B cell (primary cell): ENCODE data around the gene KLHL1. TPM values are rescaled to one million over a fixed set of nuclear protein-coding genes. Genes with fewer than 3 reads are reported as not detected.

Experiments used
- ATAC-seq: fragments of 200-7000 bp; cut with Tn5 transposase; one replicate; pipeline ENCODE4 v1.10.0; 2021; ENCODE audit warnings: low read depth, mild to moderate bottlenecking, moderate number of reproducible peaks, moderate library complexity
- CTCF ChIA-PET: fragments of 350-600 bp; sonication (Branson Sonifier 250); formaldehyde crosslinking; loops from one replicate; lab custom pipeline; 2021; ENCODE audit warnings: antibody characterized with exemption, inconsistent platforms; lab: Charles Lee
- POLR2A ChIA-PET: fragments of 350-600 bp; sonication (Branson Sonifier 250); formaldehyde crosslinking; loops from one replicate; lab custom pipeline; 2021; ENCODE audit warnings: antibody characterized with exemption; lab: Charles Lee
- DNase-seq: peaks from one replicate; pipeline ENCODE4 v3.0.0; 2013
- H2AFZ ChIP-seq: 2 replicates; pipeline ENCODE4 v1.6.1; 2012; ENCODE audit warnings: mild to moderate bottlenecking, low read depth, low read length; ENCODE audit not compliant: insufficient read depth, poor library complexity, severe bottlenecking
- H3K27ac ChIP-seq, 2 donors: 1 replicate in 1 of 2; 2 replicates in 1 of 2; pipeline ENCODE4 v1.5.1; 2012 to 2013; ENCODE audit warnings: low read length in 2 of 2, mild to moderate bottlenecking in 2 of 2, moderate library complexity in 1 of 2
- H3K27me3 ChIP-seq, 4 experiments: fragments of 200-600 bp in 1 of 4; sonication (generic) in 1 of 4; replicated peaks in 1 of 4; 1 replicate in 2 of 4; 2 replicates in 2 of 4; pipeline versions ENCODE4 v1.6.1 to v1.7.0; 2013 to 2016; ENCODE audit warnings: low read length in 3 of 4, mild to moderate bottlenecking in 2 of 4, mixed read lengths in 1 of 4, moderate library complexity in 1 of 4; ENCODE audit not compliant: insufficient read depth in 4 of 4, control insufficient read depth in 3 of 4; ENCODE audit errors: control extremely low read depth in 1 of 4
- H3K36me3 ChIP-seq, 2 experiments: replicated peaks in 1 of 2; 1 replicate in 1 of 2; 2 replicates in 1 of 2; pipeline versions ENCODE4 v1.6.1 to v1.7.1; 2013; ENCODE audit warnings: low read length in 1 of 2; ENCODE audit not compliant: insufficient read depth in 2 of 2, control insufficient read depth in 1 of 2; ENCODE audit errors: control extremely low read depth in 1 of 2, extremely low read depth in 1 of 2
- H3K4me1 ChIP-seq, 2 donors: fragments of 200-600 bp in 1 of 2; sonication (generic) in 1 of 2; 1 replicate in 1 of 2; 2 replicates in 1 of 2; pipeline versions ENCODE4 v1.5.1 to v1.6.1; 2013 to 2017; ENCODE audit warnings: low read length in 2 of 2; ENCODE audit not compliant: control insufficient read depth in 2 of 2, insufficient read depth in 2 of 2
- H3K4me2 ChIP-seq: replicated peaks from 2 replicates; pipeline ENCODE3; 2012; ENCODE audit warnings: mild to moderate bottlenecking, low read depth, low read length; ENCODE audit not compliant: poor library complexity, severe bottlenecking
- H3K4me3 ChIP-seq, 5 experiments: fragments of 200-600 bp in 1 of 5; sonication (generic) in 1 of 5; 1 replicate in 3 of 5; 2 replicates in 2 of 5; pipeline versions ENCODE4 v1.5.1 to v1.7.0; 2011 to 2016; ENCODE audit warnings: low read length in 4 of 5, mild to moderate bottlenecking in 4 of 5, low read depth in 2 of 5, control low read depth in 1 of 5, moderate library complexity in 1 of 5; ENCODE audit not compliant: insufficient read depth in 1 of 5; ENCODE audit errors: control extremely low read depth in 1 of 5, extremely low read depth in 1 of 5
- H3K79me2 ChIP-seq: fragments of 200-600 bp; sonication (generic); one replicate; pipeline ENCODE4 v1.6.0; 2016; ENCODE audit warnings: low read length; ENCODE audit not compliant: control insufficient read depth, insufficient read depth
- H3K9ac ChIP-seq: fragments of 200-600 bp; sonication (generic); 2 replicates; pipeline ENCODE4 v1.6.1; 2017; ENCODE audit warnings: mild to moderate bottlenecking, low read length, moderate library complexity
- H3K9me3 ChIP-seq, 3 donors: one replicate each; pipeline versions ENCODE4 v1.6.1 to v1.7.1; 2013; ENCODE audit warnings: low read length in 2 of 3; ENCODE audit not compliant: control insufficient read depth in 2 of 3, insufficient read depth in 1 of 3; ENCODE audit errors: control extremely low read depth in 1 of 3
- H4K20me1 ChIP-seq: 2 replicates; pipeline ENCODE4 v1.6.0; 2012; ENCODE audit warnings: mild to moderate bottlenecking, low read length; ENCODE audit not compliant: insufficient read depth, control insufficient read depth, poor library complexity, severe bottlenecking
- H3K27ac Mint-ChIP-seq: one replicate; pipeline ENCODE4 v1.8.0; 2021; ENCODE audit warnings: mixed read lengths
- H3K27me3 Mint-ChIP-seq: one replicate; pipeline ENCODE4 v1.8.0; 2021; ENCODE audit warnings: mixed read lengths
- H3K4me1 Mint-ChIP-seq: one replicate; pipeline ENCODE4 v1.8.0; 2021; ENCODE audit warnings: mixed read lengths
- H3K4me3 Mint-ChIP-seq: one replicate; pipeline ENCODE4 v1.8.0; 2021; ENCODE audit warnings: mixed read lengths
- H3K9me3 Mint-ChIP-seq: one replicate; pipeline ENCODE4 v1.8.0; 2022; ENCODE audit warnings: mixed read lengths; ENCODE audit not compliant: insufficient read depth
- EZH2 ChIP-seq: IDR thresholded peaks from 2 replicates; pipeline ENCODE4 v1.6.1; 2012; ENCODE audit warnings: borderline replicate concordance, low read depth, mild to moderate bottlenecking, moderate library complexity, low read length; ENCODE audit not compliant: insufficient read depth, poor library complexity, severe bottlenecking
- WGBS: methylation state at CpG from one replicate; pipeline ENCODE4 v1.1.5; 2013; ENCODE audit warnings: missing lambda C conversion rate; ENCODE audit not compliant: insufficient coverage; 5-methylcytosine and 5-hydroxymethylcytosine counted together
- intact Hi-C: fragments of 100-400 bp; cut with micrococcal nuclease; formaldehyde crosslinking; loops from one replicate; pipeline ENCODE4 v1.10.0; 2022
- polyA plus RNA-seq: library from polyadenylated mRNA; depleted of rRNA; stranded (reverse); fragments of >200 nt; gene quantifications from 2 replicates; pipeline ENCODE4 v1.2.3, GENCODE V29; 2012
- total RNA-seq, 2 donors: library from RNA; stranded (reverse); fragments of 120-200 nt in 1 of 2; gene quantifications; 1 replicate in 1 of 2; 2 replicates in 1 of 2; pipeline versions ENCODE4 v1.2.3 to v1.2.4, GENCODE V29; 2013 to 2022
- TF ChIP-seq, protein P1 (sequence below): fragments of 200-600 bp; IDR thresholded peaks from one replicate; pipeline ENCODE4 v1.8.0; 2022; ENCODE audit warnings: antibody characterized with exemption, mild to moderate bottlenecking

KLHL1 gene
- total and polyA plus RNA-seq, 2 donors (not counting 1 experiment from before 2014, with no cell fraction given), result not detected

DNA sequence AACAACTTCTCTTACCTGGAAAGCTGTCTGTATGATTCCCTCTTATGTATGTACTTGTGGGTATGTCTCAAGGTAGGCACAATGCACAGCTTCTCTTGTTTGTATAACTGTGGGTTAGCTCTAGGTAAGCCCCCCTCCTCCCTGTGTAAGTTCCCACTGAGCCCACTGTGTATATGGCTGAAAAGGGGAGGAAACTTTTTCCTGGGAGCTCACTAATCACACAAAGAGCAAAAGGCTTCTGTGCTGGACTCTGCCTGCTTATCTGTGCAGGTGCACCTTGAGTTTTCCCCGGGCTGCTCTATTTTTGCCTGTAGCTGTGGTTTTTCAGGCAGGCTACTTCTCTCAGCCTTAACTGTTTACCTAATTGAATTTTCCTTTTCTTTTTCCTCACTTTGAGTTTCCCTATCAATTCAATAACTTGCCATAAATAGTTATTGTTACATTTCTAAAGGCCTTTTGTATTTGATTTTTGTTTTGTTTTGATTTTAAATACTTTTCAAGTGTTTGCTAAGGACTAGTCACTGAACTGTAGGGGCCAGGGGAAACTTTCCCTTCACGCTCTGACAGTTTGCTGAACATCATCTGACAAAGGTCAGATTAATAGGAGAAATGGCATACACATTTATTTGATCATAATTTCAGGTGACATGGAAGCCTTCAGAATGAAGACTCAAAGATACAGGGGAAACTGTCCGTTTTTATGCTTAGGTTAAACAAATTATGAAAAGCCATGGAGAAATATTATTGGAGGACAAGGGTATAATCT lies 424.1 kb downstream of the KLHL1 start:
- CTCF ChIA-PET, result no interaction called here
- Histone ChIP-seq H3K4me3 (no peak overlapping the region), H2AFZ (no peak overlapping the region), H3K36me3 (no peaks in the 10 kb centered on the region), H3K4me2 (no peak overlapping the region), H3K9me3 (no peaks in the 10 kb centered on the region), H4K20me1 (no peaks in the 10 kb centered on the region), H3K79me2 (no peaks in the 10 kb centered on the region), H3K27ac (no peak overlapping the region), H3K9ac (no peak overlapping the region), H3K4me1 (no peaks in the 10 kb centered on the region), H3K27me3 (no peaks in the 10 kb centered on the region)
- TF ChIP-seq, protein P1, sequence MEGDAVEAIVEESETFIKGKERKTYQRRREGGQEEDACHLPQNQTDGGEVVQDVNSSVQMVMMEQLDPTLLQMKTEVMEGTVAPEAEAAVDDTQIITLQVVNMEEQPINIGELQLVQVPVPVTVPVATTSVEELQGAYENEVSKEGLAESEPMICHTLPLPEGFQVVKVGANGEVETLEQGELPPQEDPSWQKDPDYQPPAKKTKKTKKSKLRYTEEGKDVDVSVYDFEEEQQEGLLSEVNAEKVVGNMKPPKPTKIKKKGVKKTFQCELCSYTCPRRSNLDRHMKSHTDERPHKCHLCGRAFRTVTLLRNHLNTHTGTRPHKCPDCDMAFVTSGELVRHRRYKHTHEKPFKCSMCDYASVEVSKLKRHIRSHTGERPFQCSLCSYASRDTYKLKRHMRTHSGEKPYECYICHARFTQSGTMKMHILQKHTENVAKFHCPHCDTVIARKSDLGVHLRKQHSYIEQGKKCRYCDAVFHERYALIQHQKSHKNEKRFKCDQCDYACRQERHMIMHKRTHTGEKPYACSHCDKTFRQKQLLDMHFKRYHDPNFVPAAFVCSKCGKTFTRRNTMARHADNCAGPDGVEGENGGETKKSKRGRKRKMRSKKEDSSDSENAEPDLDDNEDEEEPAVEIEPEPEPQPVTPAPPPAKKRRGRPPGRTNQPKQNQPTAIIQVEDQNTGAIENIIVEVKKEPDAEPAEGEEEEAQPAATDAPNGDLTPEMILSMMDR, result no peak
- TF ChIP-seq EZH2, result no peak
- intact Hi-C loops, result no loop called here
- DNase-seq, result no peak
- no peaks in the 10 kb centered on the region for H3K27me3 Mint-ChIP-seq
- no peak overlapping the region for H3K4me3 Mint-ChIP-seq
- no peak for ATAC-seq
- H3K9me3 Mint-ChIP-seq, result peaks cover 2% of the 10 kb centered on the region
- POLR2A ChIA-PET, result no interaction called here
- 19% methylated on average over 2 of the region's 3 CpGs for WGBS
- no peak overlapping the region for H3K27ac Mint-ChIP-seq
- H3K4me1 Mint-ChIP-seq, result no peaks in the 10 kb centered on the region

DNA sequence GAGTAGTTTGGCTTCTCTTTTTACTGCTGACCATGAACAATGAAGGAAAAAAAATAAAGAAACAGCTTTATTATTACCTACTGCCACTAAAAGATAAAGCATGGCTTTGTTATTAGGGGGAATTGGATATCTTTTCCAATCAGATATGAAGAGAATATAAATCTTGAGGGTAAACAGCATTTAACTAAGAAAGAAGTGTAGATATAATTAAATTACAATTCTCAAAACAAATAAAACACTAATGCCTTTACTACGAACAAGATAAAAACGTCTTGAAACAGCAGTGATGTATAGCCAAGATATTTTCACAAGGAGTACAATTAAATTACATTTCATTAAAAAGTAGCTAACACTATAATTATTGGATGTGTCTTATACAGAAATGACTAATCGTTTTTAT lies 426.5 kb downstream of the KLHL1 start:
- WGBS, result no CpG with 5 or more reads among the region's 3 CpGs
- H3K27me3 Mint-ChIP-seq, result no peaks in the 10 kb centered on the region
- no peak overlapping the region for H3K27ac ChIP-seq

More for the DNA sequence above, 426.5 kb downstream of the KLHL1 start:
- DNase-seq, result no peak
- CTCF ChIA-PET, result no interaction called here
- POLR2A ChIA-PET, result no interaction called here
- Mint-ChIP-seq H3K4me1 (no peaks in the 10 kb centered on the region), H3K9me3 (peaks cover 5% of the 10 kb centered on the region), H3K4me3 (no peak overlapping the region), H3K27ac (no peak overlapping the region)
- Histone ChIP-seq H3K27me3 (no peaks in the 10 kb centered on the region), H3K36me3 (no peaks in the 10 kb centered on the region), H3K9ac (no peak overlapping the region), H4K20me1 (no peaks in the 10 kb centered on the region), H3K4me2 (no peak overlapping the region), H2AFZ (no peak overlapping the region), H3K79me2 (no peaks in the 10 kb centered on the region), H3K4me1 (no peaks in the 10 kb centered on the region), H3K9me3 (no peaks in the 10 kb centered on the region), H3K4me3 (no peak overlapping the region)
- intact Hi-C loops, result no loop called here
- no peak for TF ChIP-seq EZH2
- TF ChIP-seq, protein P1, result no peak
- no peak for ATAC-seq
